Left kidney (tissue), 2 donors: Measurements from ENCODE around the gene EYA2. TPM values are rescaled to one million over a fixed set of nuclear protein-coding genes. Genes with fewer than 3 reads are reported as not detected.

Source experiments
- DNase-seq: peaks from one replicate; pipeline ENCODE4 v3.0.0-alpha.2; 2013
- polyA plus RNA-seq: library from polyadenylated mRNA; unstranded; fragments of 120-200 nt; gene quantifications from one replicate; pipeline ENCODE4 v1.2.1, GENCODE V29; 2013; ENCODE audit not compliant: insufficient read length

The EYA2 gene
- polyA plus RNA-seq, 1 donor = 0.52 TPM

DNA sequence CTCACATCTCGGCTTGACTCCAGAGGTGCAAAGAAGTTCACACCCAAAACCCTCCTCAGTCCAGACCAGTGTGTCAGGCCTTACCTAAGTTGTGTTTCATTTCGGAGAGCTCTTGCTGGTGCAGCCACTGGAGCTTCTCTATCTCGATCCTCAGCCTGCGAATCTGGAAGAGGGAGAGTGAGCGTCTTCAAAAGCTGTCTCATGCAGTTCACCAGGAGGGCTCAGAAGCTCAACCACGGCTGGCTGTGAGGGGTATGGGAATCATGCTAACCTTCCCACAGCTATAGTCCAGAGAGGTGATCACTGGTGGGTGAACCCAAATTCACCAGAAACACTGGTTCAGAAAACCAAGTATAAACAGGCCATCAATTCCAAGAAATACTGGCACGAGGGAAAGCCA is 332.5 kb downstream of the EYA2 start:
- DNase-seq = no peak

DNA sequence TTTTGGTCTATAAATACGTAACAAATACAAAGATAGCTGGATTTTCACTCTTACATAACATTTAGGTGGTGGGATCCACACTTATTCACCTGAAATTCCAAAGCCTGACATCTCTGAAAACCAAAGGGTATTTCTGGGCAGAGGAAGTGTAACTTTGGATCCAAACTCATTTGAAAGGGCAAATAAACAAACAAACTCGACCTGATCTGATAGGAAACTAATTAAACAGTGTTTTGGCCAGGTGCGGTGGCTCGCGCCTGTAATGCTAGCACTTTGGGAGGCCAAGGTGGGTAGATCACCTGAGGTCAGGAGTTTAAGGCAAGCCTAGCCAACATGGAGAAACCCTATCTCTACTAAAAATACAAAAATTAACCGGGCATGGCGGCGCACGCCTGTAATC is 332.9 kb downstream of the EYA2 start:
- no peak for DNase-seq

- DNase-seq = no peak
Measured at GRCh38 chr20:47228654-47229053, 334.0 kb downstream of the EYA2 start.

GRCh38 chr20:47230811-47231256 is 336.2 kb downstream of the EYA2 start:
- no peak for DNase-seq

DNA sequence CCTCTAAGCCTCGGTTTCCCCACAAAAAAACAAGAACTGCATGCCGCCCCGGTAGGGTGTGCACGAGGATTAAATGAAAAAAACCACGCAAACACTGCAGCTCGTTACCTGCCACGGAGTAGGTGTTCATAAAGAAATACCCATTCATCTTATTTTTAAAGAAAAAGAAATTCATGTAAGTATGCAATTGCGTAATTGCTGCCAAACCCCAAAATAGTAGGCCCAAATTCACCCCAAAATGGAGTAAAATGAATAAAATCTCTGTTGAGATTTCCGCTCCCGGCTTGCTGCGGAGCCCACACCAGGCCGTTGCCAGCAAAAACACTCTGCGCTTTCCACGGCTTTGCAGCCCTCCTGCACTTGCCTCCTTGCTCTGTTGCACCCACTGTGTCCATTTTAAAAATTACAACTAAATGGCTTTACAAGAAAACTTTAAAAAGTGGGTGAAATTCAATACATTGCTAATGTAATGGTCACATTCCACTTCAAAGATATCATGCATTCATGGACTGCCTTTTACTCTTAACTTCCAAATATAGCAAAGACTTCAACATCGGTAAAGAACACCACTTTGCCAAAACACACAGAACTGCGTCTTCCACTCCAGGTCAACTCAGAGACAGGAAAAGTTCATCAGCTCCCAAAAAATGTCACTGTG is 336.9 kb downstream of the EYA2 start:
- no peak for DNase-seq

DNA sequence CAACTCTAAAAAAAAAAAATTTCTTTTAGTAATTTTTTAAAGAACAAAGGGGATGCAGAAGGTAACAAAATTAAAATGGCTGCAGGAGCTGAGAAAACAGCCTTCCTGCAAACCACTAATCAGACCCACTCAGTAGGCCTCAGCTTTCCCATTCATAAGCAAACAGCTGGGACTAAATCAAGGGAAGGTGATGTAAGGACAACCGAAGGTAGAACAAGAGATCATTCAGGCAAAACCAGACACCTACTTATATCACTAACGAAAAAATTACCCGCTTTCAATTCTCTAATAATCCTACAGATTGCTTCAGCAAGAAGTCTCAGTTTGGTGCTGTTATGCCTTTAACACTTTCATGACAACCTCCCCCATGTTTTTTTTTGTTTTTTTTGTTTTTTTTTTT is 337.9 kb downstream of the EYA2 start:
- no peak for DNase-seq

- DNase-seq = no peak
Measured at GRCh38 chr20:47233333-47234188, 338.9 kb downstream of the EYA2 start.

GRCh38 chr20:47235111-47235510 is 340.5 kb downstream of the EYA2 start:
- DNase-seq = no peak

DNA sequence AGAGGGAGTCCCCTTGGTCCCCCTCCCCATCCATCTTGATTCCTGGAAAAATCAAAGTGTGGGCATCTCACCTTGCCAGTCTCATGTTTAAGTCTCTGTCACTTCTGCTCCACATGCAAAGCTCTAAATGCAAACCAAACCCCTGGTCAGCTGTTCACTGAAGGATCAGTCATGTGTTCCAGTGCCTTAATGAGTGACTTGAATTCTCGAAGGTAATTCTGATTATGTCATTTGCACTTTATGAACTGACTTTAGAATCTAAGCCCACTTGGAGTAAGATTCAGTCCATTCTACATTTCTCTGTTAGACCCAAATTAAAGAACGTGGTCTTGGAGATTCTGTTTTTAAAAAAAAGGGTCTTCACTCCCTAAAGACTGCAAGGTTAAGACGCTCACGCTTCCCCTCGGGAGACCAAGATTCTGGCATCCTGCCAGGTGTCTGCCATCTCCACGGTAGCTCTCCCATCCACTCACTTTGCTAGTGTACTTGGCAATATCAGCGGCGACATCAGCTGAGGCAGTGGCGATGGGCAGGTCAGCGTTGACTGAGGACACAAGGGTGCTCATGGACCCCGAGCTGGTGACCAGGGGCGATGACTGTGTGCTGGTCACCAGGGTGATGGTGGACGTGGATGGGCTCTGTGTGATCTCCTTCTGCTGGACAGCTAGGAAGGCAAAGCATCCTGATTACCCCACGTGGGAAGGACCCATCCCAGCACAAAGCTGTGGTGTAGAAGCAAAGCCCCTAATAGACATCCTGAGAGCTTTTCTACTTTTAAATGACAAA is 341.4 kb downstream of the EYA2 start:
- no peak for DNase-seq

- DNase-seq = no peak
Measured at GRCh38 chr20:47236639-47236900, 341.9 kb downstream of the EYA2 start.

- DNase-seq = no peak
Measured at GRCh38 chr20:47237715-47238114, 343.1 kb downstream of the EYA2 start.

Other genes with a start within 250 kb of the EYA2 start
- gene SLC13A3, start 243.4 kb upstream of the EYA2 start, polyA plus RNA-seq = 19.3 TPM
- 17.4 TPM for gene TP53RK, start 205.4 kb upstream of the EYA2 start, polyA plus RNA-seq
- 16.6 TPM for gene SLC2A10, start 185.2 kb upstream of the EYA2 start, polyA plus RNA-seq